Measurements from ENCODE around the gene MGAT4A. TPM values are rescaled to one million over a fixed set of nuclear protein-coding genes. Genes with fewer than 3 reads are reported as not detected.

Gene MGAT4A
- total and polyA plus RNA-seq, 2 of the 13 experiments (the other 11 are each of a cell fraction or from before 2014, with no cell fraction given) = 47.2 to 90.9 TPM

DNA sequence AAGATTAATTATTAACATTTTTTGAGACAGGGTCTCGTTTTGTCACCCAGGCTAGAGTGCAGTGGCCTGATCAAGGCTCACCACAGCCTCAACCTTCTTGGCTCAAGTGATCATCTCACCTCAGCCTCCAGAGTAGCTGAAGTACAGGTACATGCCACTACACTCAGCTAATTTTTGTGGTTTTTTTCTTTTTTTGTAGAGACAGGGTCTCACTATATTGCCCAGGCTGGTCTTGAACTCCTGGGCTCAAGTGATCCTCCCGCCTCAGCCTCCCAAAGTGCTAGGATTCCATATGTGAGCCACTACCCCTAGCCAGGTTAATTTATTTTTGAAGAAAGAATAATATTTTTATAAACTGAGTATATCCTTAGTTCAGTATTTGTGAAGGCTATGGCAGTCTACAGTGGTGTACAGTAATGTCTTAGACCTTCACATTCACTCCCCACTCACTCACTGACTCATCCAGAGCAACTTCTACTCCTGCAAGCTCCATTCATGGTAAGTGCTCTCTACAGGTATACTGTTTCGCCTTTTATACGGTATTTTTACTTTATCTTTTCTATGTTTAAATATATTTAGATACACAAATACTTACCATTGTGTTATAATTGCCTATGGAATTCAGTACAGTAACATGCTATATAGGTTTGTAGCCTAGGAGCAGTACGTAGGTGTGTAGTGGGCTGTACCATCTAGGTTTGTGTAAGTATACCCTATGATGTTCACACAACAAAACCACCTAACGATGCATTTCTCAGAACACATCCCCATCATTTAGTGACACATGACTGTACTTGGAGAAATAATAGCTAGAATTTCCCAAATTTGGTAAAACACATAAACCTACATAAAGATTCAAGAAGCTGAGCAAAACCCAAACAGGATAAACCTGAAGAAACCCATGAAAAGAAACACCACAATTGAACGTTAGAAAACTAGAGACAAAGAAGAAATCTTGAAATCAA, 38.6 kb downstream of the MGAT4A start:
- WGBS (ENCODE audit: low lambda C conversion rate) = 85% methylated on average over 7 of the region's 7 CpGs
- Histone ChIP-seq H3K79me2 (ENCODE audit: insufficient read depth, low read length) (peaks cover 87% of the 10 kb centered on the region), H3K4me3 (replicated peaks in 1 of 3; ENCODE audit: insufficient read depth in 1 of 3, low read depth in 2 of 3, low read length in 3 of 3) (no peak overlapping the region), H4K20me1 (ENCODE audit: insufficient read depth, low read length) (peaks cover 7% of the 10 kb centered on the region; the same call in 1 of the 2 replicates), H3K9me3 (ENCODE audit: low read length) (no peaks in the 10 kb centered on the region), H3K27ac (ENCODE audit: extremely low read length, insufficient read depth, low read length) (no peak overlapping the region), H3K4me2 (ENCODE audit: low read depth, low read length) (0 out of 2 replicates have a peak overlapping the region, but pooled peaks have one; percentile 21), H2AFZ (ENCODE audit: low read length) (no peak overlapping the region), H3K4me1 (ENCODE audit: insufficient read depth, low read length) (peaks cover 26% of the 10 kb centered on the region), H3K9ac (ENCODE audit: insufficient read depth, low read depth, low read length) (no peak overlapping the region), H3K36me3 (replicated peaks in 1 of 2; ENCODE audit: control insufficient read depth in 1 of 2, insufficient read depth in 2 of 2, low read length in 2 of 2) (no peaks in the 10 kb centered on the region; a peak in 3 of 5 replicates), H3K27me3 (ENCODE audit: control insufficient read depth in 1 of 2, insufficient read depth in 2 of 2, low read length in 2 of 2) (no peaks in the 10 kb centered on the region)
- no peak for ATAC-seq
- TF ChIP-seq ZBTB33 (CRISPR knock-in tag; IDR thresholded peaks at IDR 0.05) (no peak), NFKBIZ (CRISPR knock-in tag; IDR thresholded peaks at IDR 0.05) (no peak), ZNF121 (CRISPR knock-in tag; IDR thresholded peaks at IDR 0.05) (peak; percentile 86), MXD3 (CRISPR knock-in tag; IDR thresholded peaks at IDR 0.05) (no peak)
- TF ChIP-seq, protein P1, sequence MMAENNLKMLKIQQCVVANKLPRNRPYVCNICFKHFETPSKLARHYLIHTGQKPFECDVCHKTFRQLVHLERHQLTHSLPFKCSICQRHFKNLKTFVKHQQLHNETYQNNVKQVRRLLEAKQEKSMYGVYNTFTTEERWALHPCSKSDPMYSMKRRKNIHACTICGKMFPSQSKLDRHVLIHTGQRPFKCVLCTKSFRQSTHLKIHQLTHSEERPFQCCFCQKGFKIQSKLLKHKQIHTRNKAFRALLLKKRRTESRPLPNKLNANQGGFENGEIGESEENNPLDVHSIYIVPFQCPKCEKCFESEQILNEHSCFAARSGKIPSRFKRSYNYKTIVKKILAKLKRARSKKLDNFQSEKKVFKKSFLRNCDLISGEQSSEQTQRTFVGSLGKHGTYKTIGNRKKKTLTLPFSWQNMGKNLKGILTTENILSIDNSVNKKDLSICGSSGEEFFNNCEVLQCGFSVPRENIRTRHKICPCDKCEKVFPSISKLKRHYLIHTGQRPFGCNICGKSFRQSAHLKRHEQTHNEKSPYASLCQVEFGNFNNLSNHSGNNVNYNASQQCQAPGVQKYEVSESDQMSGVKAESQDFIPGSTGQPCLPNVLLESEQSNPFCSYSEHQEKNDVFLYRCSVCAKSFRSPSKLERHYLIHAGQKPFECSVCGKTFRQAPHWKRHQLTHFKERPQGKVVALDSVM (CRISPR knock-in tag; IDR thresholded peaks at IDR 0.05) = peak; percentile 52; the same call in 1 of the 2 replicates
- DNase-seq (ENCODE audit: low spot score) = no peak
- intact Hi-C loops (cut with micrococcal nuclease; ENCODE audit: unreplicated experiment) = loop anchor here (5.0 kb wide), 1 partner anchor 35 kb away; no protein-coding TSS in a partner anchor
- ChIA-PET POLR2A (interaction anchor here (1.8 kb wide), 2 partner anchors 10 to 12 kb away, joined by 5 to 7 read pairs; no protein-coding TSS in a partner anchor), CTCF (ENCODE audit: low intra/inter-chr PET ratio, low total read pairs) (no interaction called here)
- no peak for FAIRE-seq
- BruUV-seq (replicated peaks) = no TSS peak
- in situ Hi-C loops (cut with HindIII; ENCODE audit: extremely low pct_ligation_motif_present, low pct_unique_long_range_greater_than_20kb) = no loop called here
